ENCODE measurements around the gene MS4A18.

DNA sequence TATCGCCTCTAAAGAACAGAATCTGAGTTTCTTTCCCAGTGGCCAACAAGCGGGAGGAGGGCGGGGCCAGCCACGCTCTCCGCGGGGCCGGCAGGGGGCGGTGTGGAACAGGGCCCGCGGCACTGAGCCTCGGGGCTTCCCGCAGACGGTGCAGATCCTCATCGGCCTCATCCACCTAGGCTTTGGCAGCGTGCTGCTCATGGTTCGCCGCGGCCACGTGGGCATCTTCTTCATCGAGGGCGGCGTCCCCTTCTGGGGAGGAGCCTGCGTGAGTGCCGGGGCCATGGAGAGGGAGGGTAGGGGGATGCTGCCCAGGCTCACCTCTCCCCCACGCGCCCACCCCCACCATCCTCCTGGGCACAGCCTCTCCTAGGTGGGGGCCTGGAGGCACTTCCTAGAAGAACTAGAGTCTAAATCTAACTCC lies 42.9 kb downstream of the MS4A18 start:
- TF ChIP-seq SP1 (IDR thresholded peaks at IDR 0.05), result no peak
- TF ChIP-seq, protein P1, sequence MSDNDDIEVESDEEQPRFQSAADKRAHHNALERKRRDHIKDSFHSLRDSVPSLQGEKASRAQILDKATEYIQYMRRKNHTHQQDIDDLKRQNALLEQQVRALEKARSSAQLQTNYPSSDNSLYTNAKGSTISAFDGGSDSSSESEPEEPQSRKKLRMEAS (IDR thresholded peaks at IDR 0.05), result no peak
- TF ChIP-seq, protein P2, sequence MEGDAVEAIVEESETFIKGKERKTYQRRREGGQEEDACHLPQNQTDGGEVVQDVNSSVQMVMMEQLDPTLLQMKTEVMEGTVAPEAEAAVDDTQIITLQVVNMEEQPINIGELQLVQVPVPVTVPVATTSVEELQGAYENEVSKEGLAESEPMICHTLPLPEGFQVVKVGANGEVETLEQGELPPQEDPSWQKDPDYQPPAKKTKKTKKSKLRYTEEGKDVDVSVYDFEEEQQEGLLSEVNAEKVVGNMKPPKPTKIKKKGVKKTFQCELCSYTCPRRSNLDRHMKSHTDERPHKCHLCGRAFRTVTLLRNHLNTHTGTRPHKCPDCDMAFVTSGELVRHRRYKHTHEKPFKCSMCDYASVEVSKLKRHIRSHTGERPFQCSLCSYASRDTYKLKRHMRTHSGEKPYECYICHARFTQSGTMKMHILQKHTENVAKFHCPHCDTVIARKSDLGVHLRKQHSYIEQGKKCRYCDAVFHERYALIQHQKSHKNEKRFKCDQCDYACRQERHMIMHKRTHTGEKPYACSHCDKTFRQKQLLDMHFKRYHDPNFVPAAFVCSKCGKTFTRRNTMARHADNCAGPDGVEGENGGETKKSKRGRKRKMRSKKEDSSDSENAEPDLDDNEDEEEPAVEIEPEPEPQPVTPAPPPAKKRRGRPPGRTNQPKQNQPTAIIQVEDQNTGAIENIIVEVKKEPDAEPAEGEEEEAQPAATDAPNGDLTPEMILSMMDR (IDR thresholded peaks at IDR 0.05; ENCODE audit: low read depth, low read length, missing input control), result no peak
- TF ChIP-seq, protein P3, sequence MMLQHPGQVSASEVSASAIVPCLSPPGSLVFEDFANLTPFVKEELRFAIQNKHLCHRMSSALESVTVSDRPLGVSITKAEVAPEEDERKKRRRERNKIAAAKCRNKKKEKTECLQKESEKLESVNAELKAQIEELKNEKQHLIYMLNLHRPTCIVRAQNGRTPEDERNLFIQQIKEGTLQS (IDR thresholded peaks at IDR 0.05), result no peak
- no peak for TF ChIP-seq RAD21 (IDR thresholded peaks at IDR 0.05)
- TF ChIP-seq RXRA (IDR thresholded peaks at IDR 0.05), result no peak
- TF ChIP-seq, protein P4, sequence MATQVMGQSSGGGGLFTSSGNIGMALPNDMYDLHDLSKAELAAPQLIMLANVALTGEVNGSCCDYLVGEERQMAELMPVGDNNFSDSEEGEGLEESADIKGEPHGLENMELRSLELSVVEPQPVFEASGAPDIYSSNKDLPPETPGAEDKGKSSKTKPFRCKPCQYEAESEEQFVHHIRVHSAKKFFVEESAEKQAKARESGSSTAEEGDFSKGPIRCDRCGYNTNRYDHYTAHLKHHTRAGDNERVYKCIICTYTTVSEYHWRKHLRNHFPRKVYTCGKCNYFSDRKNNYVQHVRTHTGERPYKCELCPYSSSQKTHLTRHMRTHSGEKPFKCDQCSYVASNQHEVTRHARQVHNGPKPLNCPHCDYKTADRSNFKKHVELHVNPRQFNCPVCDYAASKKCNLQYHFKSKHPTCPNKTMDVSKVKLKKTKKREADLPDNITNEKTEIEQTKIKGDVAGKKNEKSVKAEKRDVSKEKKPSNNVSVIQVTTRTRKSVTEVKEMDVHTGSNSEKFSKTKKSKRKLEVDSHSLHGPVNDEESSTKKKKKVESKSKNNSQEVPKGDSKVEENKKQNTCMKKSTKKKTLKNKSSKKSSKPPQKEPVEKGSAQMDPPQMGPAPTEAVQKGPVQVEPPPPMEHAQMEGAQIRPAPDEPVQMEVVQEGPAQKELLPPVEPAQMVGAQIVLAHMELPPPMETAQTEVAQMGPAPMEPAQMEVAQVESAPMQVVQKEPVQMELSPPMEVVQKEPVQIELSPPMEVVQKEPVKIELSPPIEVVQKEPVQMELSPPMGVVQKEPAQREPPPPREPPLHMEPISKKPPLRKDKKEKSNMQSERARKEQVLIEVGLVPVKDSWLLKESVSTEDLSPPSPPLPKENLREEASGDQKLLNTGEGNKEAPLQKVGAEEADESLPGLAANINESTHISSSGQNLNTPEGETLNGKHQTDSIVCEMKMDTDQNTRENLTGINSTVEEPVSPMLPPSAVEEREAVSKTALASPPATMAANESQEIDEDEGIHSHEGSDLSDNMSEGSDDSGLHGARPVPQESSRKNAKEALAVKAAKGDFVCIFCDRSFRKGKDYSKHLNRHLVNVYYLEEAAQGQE (IDR thresholded peaks at IDR 0.05), result no peak
- TF ChIP-seq, protein P5, sequence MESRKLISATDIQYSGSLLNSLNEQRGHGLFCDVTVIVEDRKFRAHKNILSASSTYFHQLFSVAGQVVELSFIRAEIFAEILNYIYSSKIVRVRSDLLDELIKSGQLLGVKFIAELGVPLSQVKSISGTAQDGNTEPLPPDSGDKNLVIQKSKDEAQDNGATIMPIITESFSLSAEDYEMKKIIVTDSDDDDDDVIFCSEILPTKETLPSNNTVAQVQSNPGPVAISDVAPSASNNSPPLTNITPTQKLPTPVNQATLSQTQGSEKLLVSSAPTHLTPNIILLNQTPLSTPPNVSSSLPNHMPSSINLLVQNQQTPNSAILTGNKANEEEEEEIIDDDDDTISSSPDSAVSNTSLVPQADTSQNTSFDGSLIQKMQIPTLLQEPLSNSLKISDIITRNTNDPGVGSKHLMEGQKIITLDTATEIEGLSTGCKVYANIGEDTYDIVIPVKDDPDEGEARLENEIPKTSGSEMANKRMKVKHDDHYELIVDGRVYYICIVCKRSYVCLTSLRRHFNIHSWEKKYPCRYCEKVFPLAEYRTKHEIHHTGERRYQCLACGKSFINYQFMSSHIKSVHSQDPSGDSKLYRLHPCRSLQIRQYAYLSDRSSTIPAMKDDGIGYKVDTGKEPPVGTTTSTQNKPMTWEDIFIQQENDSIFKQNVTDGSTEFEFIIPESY (IDR thresholded peaks at IDR 0.05), result no peak
- TF ChIP-seq YY1 (IDR thresholded peaks at IDR 0.05), result no peak
- TF ChIP-seq GABPA (IDR thresholded peaks at IDR 0.05 in 1 of 2, conservative IDR thresholded peaks at IDR 0.05 in 1 of 2), result no peak
